GM18520 (cell line): ENCODE results near the gene RNF10.
"Not testable (repeated sequence)": the region's sequence is repeated elsewhere in the genome, so short reads cannot be mapped to it uniquely, and the experiment has no call there.

ENCODE experiments used
- ATAC-seq: cut with Tn5 transposase; IDR thresholded peaks from one replicate; pipeline ENCODE4 v1.9.1; 2021; ENCODE audit not compliant: unreplicated experiment

Gene RNF10

DNA sequence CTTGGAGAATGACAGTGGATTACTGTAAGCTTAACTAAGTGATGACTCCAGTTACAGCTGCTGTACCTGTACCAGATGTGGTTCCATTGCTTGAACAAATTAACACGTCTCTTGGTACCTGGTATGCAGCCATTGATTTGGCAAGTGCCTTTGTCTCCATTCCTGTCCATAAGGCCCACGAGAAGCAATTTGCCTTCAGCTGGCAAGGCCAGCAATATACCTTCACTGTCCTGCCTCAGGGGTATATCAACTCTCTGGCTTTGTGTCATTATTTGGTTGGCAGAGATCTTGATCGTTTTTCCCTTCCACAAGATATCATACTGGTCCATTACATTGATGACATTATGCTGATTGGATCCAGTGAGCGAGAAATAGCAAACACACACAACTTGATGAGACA lies 76.4 kb downstream of the RNF10 start:
- no peak for ATAC-seq

DNA sequence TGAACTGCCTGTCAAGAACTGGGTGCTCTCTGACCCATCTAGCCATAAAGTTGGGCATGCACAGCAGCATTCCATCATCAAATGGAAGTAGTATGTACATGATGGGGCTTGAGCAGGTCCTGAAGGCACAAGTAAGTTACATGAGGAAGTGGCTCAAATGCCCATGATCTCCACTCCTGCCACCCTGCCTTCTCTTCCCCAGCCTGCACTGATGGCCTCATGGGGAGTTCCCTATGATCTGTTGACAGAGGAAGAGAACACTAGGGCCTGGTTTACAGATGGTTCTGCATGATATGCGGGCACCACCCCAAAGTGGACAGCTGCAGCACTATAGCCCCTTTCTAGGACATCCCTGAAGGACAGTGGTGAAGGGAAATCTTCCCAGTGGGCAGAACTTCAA lies 77.4 kb downstream of the RNF10 start:
- ATAC-seq, result not testable (repeated sequence)

DNA sequence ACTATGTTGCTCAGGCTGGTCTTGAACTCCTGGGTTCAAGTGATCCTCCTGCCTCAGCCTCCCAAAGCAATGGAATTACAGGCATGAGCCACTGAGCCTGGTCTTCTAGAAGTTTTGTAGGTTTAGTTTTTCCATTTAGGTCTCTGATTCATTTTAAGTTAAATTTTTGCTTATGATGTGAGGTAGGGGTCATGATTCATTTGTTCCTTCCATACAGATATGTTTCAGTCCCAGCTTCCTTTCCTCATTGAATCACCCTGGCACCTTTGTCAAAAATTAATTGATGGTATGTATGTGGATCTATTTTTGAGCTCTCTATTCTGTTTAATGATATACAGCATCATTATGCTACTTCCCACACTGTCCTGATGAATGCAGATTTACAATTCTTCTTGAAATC lies 80.7 kb downstream of the RNF10 start:
- no peak for ATAC-seq

DNA sequence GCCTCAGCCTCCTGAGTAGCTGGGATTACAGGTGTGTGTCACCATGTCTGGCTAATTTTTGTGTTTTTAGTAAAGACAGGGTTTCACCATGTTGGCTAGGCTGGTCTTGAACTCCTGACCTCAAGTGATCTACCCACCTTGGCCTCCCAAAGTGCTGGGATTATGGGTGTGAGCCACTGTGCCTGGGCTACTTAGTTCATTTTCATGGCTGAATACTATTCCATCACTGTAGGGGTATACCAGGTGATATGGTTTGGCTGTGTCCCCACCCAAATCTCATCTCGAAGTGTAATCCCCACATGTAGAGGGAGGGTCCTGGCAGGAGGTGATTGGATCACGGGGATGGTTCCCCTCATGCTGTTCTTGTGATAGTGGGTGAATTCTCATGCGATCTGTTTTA lies 83.0 kb downstream of the RNF10 start:
- not testable (repeated sequence) for ATAC-seq

DNA sequence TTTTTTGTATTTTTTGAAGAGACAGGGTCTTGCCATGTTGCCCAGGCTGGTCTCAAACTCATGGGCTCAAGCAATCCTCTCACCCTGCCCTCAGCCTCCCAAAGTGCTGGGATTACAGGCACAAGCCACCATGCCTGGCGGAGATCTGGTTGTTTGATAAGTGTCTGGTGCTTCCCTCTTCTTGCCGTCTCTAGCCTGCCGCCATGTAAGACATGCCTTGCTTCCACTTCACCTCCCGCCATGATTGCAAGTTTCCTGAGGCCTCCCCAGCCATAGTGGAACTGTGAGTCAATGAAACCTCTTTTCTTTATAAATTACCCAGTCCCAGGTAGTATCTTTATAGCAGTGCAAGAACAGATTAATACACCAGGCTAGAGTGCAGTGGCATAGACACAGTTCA lies 83.6 kb downstream of the RNF10 start:
- not testable (repeated sequence) for ATAC-seq

DNA sequence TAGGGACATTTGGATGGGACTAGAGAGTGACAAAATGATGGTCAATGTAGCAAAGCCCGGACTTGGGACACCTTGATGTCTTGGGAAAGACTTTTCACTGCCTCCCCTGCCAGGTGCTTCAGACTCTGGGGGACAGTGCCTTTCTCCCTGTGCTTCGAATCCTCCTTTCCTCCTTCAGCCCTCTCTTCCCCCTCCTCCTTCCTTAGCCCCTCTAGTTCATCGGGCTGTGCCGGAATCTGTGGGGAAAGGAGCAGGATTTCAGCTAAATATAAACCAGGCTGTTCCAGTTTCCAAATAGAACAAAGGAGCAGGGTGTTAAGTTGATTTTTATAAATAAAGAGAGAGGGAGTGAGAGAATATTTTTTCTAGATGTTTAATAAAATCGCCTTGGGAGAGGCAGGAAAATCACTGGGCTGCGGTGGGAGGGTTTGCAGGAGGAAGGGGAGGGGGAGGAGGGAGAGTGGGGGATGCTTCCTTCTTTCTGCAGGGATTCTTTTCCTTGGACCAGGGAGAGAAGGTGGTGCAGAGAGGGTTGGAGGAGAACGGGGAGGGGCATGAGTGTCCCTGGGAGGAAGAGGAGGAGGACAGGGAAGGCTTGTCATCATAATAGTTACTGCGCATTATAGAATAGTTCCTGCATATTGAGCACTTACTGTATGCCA lies 84.9 kb downstream of the RNF10 start:
- no peak for ATAC-seq

DNA sequence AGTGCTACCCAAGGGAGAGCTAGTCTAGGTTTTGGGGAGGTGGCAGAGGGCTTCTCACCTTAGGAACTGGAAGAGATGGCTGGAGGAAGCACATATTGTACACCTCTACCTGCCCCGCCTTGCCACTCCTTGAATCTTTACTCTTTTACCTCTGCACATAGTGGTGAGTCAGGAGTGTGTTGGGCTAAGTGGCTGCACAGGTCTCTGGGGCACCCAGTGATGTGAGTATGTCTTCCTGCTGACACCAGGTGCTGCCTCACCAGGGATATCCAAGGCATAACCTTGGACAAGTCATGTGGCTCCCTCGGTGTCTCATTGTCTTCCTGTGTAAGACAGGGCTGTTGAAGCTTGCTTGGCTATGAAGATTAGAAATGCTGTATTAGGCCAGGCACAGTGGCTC lies 86.5 kb downstream of the RNF10 start:
- ATAC-seq, result no peak

DNA sequence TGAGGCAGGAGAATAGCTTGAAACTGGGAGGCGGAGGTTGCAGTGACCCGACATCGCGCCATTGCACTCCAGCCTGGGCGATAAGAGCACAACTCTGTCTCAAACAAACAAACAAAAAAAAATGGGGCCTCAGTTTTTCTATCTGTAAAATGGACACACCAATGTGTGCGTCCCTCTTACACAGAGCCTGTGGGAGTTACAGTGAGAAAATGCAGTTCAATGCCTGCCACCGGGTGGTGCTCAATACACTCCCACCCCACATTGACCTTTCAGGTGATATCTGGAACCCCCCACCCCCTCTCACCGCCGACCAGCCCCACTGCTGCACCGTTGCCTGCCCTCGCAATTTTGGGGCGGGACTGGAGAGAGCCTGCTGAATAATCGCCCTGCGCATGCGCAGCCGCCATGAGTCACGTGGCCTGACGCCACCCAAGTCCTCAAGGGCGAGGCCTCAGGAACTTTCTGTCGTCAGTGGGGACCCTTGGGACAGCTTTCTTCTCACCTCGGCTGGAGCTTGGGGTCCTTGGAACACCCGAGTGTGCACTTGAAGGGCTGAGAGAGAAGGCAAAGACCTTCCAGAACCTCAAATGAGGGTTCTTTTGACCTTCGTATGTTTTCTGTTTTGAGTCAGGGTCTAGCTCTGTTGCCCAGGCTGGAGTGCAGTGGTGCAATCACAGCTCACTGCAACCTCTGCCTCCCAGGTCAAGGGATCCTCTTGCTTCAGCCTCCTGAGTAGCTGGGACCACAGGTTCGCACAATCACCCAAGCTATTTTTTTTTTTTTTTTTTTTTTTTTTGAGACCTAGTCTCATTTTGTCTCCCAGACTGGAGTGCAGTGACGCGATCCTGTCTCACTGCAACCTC lies 91.6 kb downstream of the RNF10 start:
- no peak for ATAC-seq
